ENCODE results near the gene SNAI3.

- TF ChIP-seq CTCF (IDR thresholded peaks at IDR 0.05) (no peak), EZH2 (IDR thresholded peaks at IDR 0.05; ENCODE audit: borderline replicate concordance, insufficient read depth, low read depth, low read length, poor library complexity, severe bottlenecking) (no peak)
Measured at GRCh38 chr16:88702371-88703210, 16.3 kb upstream of the SNAI3 start.

All from B cell (primary cell).